22Rv1 (cell line): Measurements from ENCODE around the gene STOM.

Source experiments
- H3K27ac ChIP-seq: fragments of 450-650 bp; 2 replicates; pipeline ENCODE4 v1.5.1; 2017
- ZFX ChIP-seq: fragments of 450-650 bp; IDR thresholded peaks from 2 replicates; pipeline ENCODE4 v1.6.1; 2017; ENCODE audit warnings: antibody characterized with exemption, borderline replicate concordance
- TF ChIP-seq, protein P1 (sequence below): fragments of 450-650 bp; IDR thresholded peaks from 2 replicates; pipeline ENCODE4 v1.5.1; 2017; ENCODE audit warnings: mild to moderate bottlenecking

Gene STOM

DNA sequence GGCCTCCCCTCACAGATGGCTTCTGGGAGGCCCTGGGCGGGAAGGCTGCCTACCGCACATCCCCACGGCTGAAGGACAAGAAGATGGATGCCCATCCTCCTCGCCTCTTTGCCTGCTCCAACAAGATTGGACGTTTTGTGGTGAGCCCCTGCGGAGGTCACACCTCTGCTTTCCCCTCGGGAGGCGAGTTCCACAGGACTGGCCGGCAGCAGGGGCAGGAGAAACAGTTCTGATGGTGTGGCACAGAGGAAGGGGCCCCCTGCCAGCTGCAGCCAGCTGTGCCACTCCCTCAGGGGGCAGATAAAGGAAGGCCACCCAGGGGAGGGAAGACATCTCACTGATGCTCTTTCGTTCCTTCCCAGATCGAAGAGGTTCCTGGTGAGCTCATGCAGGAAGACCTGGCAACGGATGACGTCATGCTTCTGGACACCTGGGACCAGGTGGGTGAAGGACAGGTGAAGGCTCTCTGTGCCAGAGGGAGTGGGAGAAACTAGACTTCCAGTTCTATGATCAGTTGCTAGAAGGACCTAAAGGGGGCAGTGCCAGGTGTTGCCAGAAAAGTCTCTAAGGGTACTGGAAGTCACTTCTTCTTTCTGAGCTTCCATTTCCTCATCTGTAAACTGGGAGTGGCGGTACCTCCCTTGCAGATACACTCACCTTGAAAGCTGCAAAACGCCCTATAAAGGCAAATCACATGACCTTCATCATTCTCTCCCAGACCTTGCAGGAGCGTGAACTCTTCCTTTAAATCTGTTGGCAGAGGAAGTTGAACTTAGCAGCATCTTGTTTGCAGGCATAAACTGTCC lies 41.0 kb downstream of the STOM start:
- TF ChIP-seq ZFX: no peak
- TF ChIP-seq, protein P1, sequence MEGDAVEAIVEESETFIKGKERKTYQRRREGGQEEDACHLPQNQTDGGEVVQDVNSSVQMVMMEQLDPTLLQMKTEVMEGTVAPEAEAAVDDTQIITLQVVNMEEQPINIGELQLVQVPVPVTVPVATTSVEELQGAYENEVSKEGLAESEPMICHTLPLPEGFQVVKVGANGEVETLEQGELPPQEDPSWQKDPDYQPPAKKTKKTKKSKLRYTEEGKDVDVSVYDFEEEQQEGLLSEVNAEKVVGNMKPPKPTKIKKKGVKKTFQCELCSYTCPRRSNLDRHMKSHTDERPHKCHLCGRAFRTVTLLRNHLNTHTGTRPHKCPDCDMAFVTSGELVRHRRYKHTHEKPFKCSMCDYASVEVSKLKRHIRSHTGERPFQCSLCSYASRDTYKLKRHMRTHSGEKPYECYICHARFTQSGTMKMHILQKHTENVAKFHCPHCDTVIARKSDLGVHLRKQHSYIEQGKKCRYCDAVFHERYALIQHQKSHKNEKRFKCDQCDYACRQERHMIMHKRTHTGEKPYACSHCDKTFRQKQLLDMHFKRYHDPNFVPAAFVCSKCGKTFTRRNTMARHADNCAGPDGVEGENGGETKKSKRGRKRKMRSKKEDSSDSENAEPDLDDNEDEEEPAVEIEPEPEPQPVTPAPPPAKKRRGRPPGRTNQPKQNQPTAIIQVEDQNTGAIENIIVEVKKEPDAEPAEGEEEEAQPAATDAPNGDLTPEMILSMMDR: no peak
- no peak overlapping the region for H3K27ac ChIP-seq

DNA sequence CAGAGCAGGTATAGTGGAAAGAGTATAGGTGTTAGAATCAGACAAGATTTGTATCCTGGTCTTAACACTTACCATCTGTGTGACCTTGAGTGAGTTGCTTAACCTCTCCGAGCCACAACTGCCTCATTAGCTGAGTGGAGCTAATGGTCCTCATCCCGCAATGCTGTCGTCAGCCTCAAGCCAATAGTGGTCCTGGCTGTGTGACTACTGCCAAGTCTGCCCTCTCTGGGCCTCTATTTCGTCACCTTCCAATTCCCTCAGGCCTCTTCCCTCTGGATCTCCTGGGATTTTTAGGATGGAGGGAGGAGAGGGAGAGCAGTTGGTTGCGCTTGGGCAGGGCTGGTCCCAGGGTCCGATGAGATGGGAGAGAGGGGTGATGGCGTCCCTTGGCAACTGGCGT lies 41.6 kb downstream of the STOM start:
- H3K27ac ChIP-seq: no peak overlapping the region
- no peak for TF ChIP-seq ZFX
- TF ChIP-seq, protein P1: no peak

DNA sequence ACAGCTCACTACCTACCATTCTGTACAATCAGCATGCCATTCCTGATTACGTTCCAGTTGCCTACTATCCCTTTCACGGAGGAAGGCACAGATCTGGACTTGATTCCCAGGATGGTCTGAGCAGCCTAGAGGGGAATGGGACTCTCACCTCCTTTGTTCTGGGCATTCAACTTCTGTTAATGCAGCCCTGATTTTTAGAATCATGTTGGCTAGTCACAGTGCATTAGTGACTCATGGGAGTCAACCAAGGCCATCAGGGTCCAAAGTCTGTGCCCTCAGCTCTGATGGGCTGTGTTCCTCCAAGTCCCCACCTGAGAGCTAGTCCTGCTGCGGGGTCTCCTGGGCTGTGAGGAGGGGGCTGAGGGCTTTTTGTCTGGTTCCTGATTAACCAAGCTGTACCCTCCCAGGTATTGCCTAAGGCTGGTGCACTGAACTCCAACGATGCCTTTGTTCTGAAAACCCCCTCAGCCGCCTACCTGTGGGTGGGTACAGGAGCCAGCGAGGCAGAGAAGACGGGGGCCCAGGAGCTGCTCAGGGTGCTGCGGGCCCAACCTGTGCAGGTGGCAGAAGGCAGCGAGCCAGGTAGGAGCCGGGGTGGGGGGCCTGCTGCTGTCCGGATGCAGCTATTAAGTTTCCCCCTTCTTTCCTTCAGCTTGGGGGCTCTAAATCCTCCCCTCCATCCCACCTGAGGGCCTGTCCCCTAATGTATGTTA lies 43.0 kb downstream of the STOM start:
- TF ChIP-seq, protein P1: no peak
- TF ChIP-seq ZFX: no peak
- H3K27ac ChIP-seq: no peak overlapping the region

DNA sequence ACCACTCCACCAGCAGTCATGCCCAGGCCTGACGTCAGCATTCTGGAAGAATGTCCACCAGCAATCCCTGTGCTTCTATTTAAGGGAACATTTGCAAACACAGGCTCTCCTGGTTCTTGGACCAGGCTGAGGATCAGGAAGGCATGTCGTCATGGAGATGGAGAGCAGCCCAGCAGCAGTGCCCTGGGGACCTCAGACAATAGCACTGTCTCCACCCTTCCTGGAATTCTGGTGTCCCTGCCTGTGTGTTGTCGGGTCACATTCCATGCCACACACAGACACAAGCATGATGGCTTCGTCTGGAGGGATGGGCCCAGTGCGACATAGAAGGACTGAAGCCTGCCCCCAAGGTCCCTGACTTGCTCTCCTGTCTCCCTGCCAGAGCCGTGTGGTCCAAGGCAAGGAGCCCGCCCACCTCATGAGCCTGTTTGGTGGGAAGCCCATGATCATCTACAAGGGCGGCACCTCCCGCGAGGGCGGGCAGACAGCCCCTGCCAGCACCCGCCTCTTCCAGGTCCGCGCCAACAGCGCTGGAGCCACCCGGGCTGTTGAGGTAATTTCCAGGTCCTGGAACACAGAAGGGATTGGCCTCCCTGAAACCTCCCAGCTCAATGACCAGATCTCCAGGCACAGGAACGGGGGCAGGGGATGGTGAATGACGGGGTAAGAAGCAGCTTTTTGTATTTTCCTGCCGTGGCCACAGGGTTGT lies 43.8 kb downstream of the STOM start:
- H3K27ac ChIP-seq: no peak overlapping the region
- TF ChIP-seq, protein P1: no peak
- TF ChIP-seq ZFX: no peak

DNA sequence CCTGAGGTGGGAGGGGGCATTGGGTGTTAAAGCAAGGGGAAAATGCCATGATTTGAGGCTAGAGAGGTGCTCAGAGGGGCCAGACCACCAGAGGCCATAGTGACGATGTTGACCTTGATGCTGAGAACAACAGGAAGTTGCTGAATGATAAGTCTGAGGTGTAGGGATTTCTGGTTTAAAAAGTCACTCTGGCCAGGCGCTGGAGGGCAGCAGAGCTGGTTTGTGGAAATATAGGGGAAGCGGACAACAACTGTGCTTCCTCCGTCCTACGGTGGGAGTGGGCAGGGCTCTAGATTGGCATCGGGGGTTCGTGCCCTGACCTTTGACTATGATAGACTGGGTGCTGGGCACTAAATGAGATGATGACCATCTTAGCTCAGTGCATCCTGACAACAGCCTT lies 44.7 kb downstream of the STOM start:
- no peak overlapping the region for H3K27ac ChIP-seq
- TF ChIP-seq, protein P1: no peak

DNA sequence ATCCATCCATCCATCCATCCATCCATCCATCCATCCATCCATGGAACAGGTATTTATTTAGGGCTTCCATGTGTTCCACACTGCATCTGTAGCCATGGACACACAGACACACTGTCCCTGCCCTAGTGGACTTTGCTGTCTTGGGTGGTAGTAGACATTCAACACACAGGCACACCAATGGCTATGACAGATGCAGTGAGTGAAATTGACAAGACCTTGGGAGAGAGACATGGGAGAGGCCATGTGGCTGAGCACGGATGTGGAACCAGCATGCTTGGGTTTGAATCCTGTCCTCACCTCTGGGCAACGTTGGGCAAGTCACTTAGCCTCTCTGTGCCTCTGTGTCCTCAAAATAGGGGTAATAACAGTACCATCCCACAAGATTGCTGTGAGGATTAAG lies 45.3 kb downstream of the STOM start:
- H3K27ac ChIP-seq: no peak overlapping the region
- TF ChIP-seq ZFX: no peak
- TF ChIP-seq, protein P1: no peak
